GM21619 (cell line): Measurements from ENCODE around the gene SNX27.
"Not testable (repeated sequence)": the region's sequence is repeated elsewhere in the genome, so short reads cannot be mapped to it uniquely, and the experiment has no call there.

Source experiments
- ATAC-seq: cut with Tn5 transposase; IDR thresholded peaks from one replicate; pipeline ENCODE4 v1.9.1; 2021; ENCODE audit not compliant: unreplicated experiment

The SNX27 gene

GRCh38 chr1:151638074-151638775 lies 26.4 kb downstream of the SNX27 start:
- no peak for ATAC-seq

- no peak for ATAC-seq
Measured at GRCh38 chr1:151638812-151639211, 27.0 kb downstream of the SNX27 start.

- no peak for ATAC-seq
Measured at GRCh38 chr1:151639466-151639865, 27.6 kb downstream of the SNX27 start.

GRCh38 chr1:151641229-151641628 lies 29.4 kb downstream of the SNX27 start:
- no peak for ATAC-seq

GRCh38 chr1:151643085-151643484 lies 31.2 kb downstream of the SNX27 start:
- not testable (repeated sequence) for ATAC-seq

- ATAC-seq: no peak
Measured at GRCh38 chr1:151644001-151644400, 32.2 kb downstream of the SNX27 start.

GRCh38 chr1:151653397-151653796 lies 41.5 kb downstream of the SNX27 start:
- ATAC-seq: no peak

- ATAC-seq: no peak
Measured at GRCh38 chr1:151655371-151655770, 43.5 kb downstream of the SNX27 start.

GRCh38 chr1:151661751-151662150 lies 49.9 kb downstream of the SNX27 start:
- no peak for ATAC-seq

- ATAC-seq: no peak
Measured at GRCh38 chr1:151668090-151668489, 56.2 kb downstream of the SNX27 start.

GRCh38 chr1:151670036-151670675 lies 58.3 kb downstream of the SNX27 start:
- not testable (repeated sequence) for ATAC-seq

- ATAC-seq: no peak
Measured at GRCh38 chr1:151673407-151673806, 61.6 kb downstream of the SNX27 start.

GRCh38 chr1:151680391-151680790 lies 68.5 kb downstream of the SNX27 start:
- no peak for ATAC-seq

- no peak for ATAC-seq
Measured at GRCh38 chr1:151680826-151681225, 69.0 kb downstream of the SNX27 start.

- no peak for ATAC-seq
Measured at GRCh38 chr1:151681923-151682322, 70.1 kb downstream of the SNX27 start.

- not testable (repeated sequence) for ATAC-seq
Measured at GRCh38 chr1:151682901-151683300, 71.1 kb downstream of the SNX27 start.

GRCh38 chr1:151684128-151684527 lies 72.3 kb downstream of the SNX27 start:
- no peak for ATAC-seq

GRCh38 chr1:151686561-151686960 lies 74.7 kb downstream of the SNX27 start:
- ATAC-seq: no peak

- no peak for ATAC-seq
Measured at GRCh38 chr1:151689494-151689893, 77.6 kb downstream of the SNX27 start.

- no peak for ATAC-seq
Measured at GRCh38 chr1:151692226-151692625, 80.4 kb downstream of the SNX27 start.

- ATAC-seq: no peak
Measured at GRCh38 chr1:151693057-151693651, 81.3 kb downstream of the SNX27 start.

- ATAC-seq: no peak
Measured at GRCh38 chr1:151701515-151701914, 89.7 kb downstream of the SNX27 start.
